ENCODE data around the gene S100A3.
A peak's percentile ranks its signal among the peaks of the same experiment; 100 is the strongest.

The S100A3 gene

DNA sequence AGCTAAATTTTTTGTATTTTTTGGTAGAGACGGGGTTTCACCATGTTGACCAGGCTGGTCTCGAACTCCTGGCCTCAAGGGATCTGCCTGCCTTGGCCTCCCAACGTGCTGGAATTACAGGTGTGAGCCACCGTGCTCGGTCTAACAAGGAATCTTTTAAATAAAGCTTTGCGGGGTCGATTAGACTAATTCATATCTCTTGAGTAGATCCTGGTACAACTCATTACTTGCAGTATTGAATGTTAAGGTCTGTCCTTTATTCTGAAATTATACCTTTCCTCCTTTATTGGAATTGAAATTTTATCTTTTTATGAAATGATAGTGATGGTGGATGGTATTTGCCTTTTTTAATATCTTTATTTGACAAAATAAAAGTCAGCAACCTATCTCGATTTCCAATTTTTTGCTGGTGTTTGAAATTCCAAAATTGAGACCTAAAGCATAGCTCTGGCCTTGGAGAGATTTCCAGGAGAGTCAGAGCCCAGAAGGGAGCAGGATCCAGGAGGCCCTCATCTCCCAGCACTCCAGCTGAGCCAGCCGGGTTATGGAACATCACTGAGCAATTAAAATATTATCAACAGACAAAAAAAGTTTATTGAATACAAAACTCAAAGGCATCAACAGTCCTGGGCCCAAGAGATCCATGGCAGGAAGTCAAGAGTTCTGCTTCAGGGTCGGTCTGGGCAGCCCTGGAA lies 11.9 kb upstream of the S100A3 start:
- H3K27ac Mint-ChIP-seq, result no peak overlapping the region
- no peaks in the 10 kb centered on the region for H3K9me3 Mint-ChIP-seq
- no peaks in the 10 kb centered on the region for H3K36me3 Mint-ChIP-seq (ENCODE audit: low read depth)
- H3K27me3 Mint-ChIP-seq (ENCODE audit: low read depth, poor library complexity), result peaks cover 5% of the 10 kb centered on the region
- TF ChIP-seq, protein P1, sequence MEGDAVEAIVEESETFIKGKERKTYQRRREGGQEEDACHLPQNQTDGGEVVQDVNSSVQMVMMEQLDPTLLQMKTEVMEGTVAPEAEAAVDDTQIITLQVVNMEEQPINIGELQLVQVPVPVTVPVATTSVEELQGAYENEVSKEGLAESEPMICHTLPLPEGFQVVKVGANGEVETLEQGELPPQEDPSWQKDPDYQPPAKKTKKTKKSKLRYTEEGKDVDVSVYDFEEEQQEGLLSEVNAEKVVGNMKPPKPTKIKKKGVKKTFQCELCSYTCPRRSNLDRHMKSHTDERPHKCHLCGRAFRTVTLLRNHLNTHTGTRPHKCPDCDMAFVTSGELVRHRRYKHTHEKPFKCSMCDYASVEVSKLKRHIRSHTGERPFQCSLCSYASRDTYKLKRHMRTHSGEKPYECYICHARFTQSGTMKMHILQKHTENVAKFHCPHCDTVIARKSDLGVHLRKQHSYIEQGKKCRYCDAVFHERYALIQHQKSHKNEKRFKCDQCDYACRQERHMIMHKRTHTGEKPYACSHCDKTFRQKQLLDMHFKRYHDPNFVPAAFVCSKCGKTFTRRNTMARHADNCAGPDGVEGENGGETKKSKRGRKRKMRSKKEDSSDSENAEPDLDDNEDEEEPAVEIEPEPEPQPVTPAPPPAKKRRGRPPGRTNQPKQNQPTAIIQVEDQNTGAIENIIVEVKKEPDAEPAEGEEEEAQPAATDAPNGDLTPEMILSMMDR (IDR thresholded peaks at IDR 0.05), result no peak
- H3K4me1 Mint-ChIP-seq, result peaks cover 25% of the 10 kb centered on the region
- DNase-seq, result no peak
- H3K4me3 Mint-ChIP-seq, result no peak overlapping the region

DNA sequence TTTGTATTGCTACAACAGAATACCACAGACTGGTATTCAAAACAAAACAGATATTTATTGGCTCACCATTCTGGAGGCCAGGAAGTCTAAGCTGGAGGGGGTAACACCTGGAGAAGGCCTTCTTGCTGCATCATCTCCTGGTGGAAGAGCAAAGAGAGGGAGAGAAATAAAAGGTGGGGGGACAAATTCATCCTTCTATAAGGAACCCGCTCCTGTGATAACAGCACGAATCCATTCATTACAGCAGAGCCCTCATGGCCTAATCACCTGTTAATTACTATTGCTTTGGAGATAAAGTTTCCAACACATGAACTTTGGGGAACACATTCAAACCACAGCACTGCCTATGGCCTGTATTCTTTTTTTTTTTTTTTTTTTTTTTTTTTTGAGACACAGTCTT lies 11.2 kb upstream of the S100A3 start:
- DNase-seq, result no peak
- Mint-ChIP-seq H3K4me3 (no peak overlapping the region), H3K27ac (no peak overlapping the region), H3K27me3 (ENCODE audit: low read depth, poor library complexity) (peaks cover 5% of the 10 kb centered on the region), H3K9me3 (no peaks in the 10 kb centered on the region), H3K36me3 (ENCODE audit: low read depth) (no peaks in the 10 kb centered on the region), H3K4me1 (peaks cover 18% of the 10 kb centered on the region)
- TF ChIP-seq, protein P1 (IDR thresholded peaks at IDR 0.05), result no peak

DNA sequence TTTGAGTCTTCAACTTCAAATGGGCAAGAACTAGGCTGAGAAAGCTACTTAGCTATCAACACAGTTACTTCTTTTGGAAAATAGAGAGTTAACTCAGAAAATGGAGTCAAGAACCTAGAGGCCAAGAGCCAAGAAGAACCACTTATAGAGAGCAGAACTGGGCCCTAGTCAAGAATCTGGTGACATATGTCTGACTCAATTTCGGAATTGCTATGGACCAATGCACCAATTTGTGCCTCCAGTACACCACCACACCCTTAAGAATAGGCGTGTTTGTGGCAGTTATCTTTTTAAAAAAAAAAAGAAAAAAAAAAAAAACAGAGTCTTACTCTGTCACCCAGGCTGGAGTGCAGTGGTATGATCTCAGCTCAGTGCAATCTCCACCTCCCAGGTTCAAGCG lies 8.8 kb upstream of the S100A3 start:
- no peaks in the 10 kb centered on the region for H3K36me3 Mint-ChIP-seq (ENCODE audit: low read depth)
- no peak for DNase-seq
- H3K9me3 Mint-ChIP-seq, result no peaks in the 10 kb centered on the region
- TF ChIP-seq, protein P1 (IDR thresholded peaks at IDR 0.05), result no peak
- H3K4me3 Mint-ChIP-seq, result no peak overlapping the region
- H3K4me1 Mint-ChIP-seq, result peaks cover 18% of the 10 kb centered on the region
- H3K27me3 Mint-ChIP-seq (ENCODE audit: low read depth, poor library complexity), result peaks cover 8% of the 10 kb centered on the region
- H3K27ac Mint-ChIP-seq, result no peak overlapping the region

DNA sequence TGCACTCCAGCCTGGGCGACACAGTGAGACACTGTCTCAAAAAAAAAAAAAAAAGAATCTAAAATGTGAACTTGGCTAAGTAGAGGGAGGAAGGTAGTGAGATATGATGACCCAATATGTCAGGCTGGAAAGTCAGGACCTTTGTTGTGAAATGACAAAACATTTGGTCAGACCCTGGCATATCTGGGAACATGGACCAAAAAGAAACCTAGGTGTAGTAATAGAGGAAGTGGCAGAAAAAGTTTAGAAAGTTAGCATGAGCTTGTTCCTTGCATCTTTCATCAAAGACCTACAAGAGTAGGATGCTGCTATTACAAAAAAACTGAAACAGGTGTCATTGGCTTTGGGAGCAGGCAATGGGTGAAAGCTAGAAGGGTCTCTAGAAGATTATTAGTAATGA lies 7.3 kb upstream of the S100A3 start:
- H3K4me3 Mint-ChIP-seq, result no peak overlapping the region
- TF ChIP-seq, protein P1 (IDR thresholded peaks at IDR 0.05), result no peak
- no peaks in the 10 kb centered on the region for H3K9me3 Mint-ChIP-seq
- H3K27ac Mint-ChIP-seq, result no peak overlapping the region
- H3K27me3 Mint-ChIP-seq (ENCODE audit: low read depth, poor library complexity), result peaks cover 8% of the 10 kb centered on the region
- H3K36me3 Mint-ChIP-seq (ENCODE audit: low read depth), result no peaks in the 10 kb centered on the region
- H3K4me1 Mint-ChIP-seq, result peaks cover 26% of the 10 kb centered on the region
- no peak for DNase-seq

DNA sequence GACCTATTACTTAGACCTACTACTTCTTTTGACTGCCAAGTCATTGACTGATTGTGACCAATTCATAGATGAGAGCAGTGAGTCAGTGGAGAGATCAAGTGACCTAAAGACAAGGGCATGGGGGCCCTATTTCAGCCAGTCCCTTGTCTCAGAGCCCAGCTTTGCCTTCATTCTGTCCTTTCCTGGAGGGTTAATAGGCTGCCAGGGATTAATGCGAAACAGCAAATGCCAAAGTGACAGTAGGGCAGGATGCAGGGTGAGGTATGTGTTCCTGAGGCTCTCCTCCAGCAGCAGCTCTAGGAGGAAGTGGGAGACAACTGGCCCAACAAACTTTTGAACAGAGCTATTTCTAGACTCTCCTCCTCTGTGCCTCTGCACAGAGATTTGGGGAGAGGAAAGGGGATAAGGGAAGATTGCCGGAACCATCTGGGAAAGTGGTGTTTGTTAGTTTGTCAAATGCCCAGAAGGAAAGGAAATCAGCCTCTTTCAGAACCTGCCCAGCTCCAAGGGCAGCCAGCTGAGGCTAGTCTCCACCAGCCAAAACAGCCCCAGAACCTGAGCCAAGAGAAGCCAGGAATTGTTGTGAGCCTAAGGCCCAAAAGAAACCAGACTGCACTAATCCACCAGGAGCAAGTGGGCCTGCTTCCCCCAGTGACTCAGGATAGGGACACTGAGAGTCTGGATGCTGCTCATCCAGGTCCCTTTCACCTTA lies 4.9 kb upstream of the S100A3 start:
- Mint-ChIP-seq H3K4me1 (peaks cover 49% of the 10 kb centered on the region), H3K4me3 (no peak overlapping the region), H3K9me3 (no peaks in the 10 kb centered on the region), H3K36me3 (ENCODE audit: low read depth) (no peaks in the 10 kb centered on the region), H3K27me3 (ENCODE audit: low read depth, poor library complexity) (peaks cover 6% of the 10 kb centered on the region), H3K27ac (peak overlapping the region; percentile 95)
- TF ChIP-seq, protein P1 (IDR thresholded peaks at IDR 0.05), result no peak
- no peak for DNase-seq

DNA sequence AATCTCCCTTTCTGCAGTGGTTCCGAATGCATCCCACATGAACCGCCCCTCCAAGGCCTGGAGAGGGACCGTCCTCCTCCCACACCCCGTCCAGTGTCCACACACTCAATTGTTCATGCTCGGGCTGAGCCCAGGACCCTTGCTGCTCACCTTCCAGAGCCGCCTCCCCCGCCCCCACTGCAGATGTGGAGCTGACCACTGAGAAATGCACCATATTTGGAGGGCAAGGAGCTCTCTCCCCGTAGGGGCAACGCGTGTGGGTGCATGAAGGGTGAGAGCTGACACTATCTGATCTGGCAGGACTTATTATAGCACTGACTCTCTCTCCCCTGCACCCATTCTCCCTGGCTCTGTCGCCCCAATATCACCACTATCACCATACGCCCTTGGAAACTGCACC lies 4.0 kb upstream of the S100A3 start:
- Mint-ChIP-seq H3K9me3 (no peaks in the 10 kb centered on the region), H3K27ac (no peak overlapping the region), H3K4me3 (no peak overlapping the region), H3K27me3 (ENCODE audit: low read depth, poor library complexity) (peaks cover 6% of the 10 kb centered on the region), H3K4me1 (peaks cover 58% of the 10 kb centered on the region), H3K36me3 (ENCODE audit: low read depth) (no peaks in the 10 kb centered on the region)
- no peak for DNase-seq
- TF ChIP-seq, protein P1 (IDR thresholded peaks at IDR 0.05), result no peak

Measured in nephron progenitor cell (in vitro differentiated cells).